LNCAP (cell line): ENCODE results near the gene HOXB3.

Experiments
- TF ChIP-seq, protein P1 (sequence below): fragments of 450-650 bp; IDR thresholded peaks from 2 replicates; pipeline ENCODE4 v1.5.1; 2017; ENCODE audit warnings: mild to moderate bottlenecking

HOXB3 gene

DNA sequence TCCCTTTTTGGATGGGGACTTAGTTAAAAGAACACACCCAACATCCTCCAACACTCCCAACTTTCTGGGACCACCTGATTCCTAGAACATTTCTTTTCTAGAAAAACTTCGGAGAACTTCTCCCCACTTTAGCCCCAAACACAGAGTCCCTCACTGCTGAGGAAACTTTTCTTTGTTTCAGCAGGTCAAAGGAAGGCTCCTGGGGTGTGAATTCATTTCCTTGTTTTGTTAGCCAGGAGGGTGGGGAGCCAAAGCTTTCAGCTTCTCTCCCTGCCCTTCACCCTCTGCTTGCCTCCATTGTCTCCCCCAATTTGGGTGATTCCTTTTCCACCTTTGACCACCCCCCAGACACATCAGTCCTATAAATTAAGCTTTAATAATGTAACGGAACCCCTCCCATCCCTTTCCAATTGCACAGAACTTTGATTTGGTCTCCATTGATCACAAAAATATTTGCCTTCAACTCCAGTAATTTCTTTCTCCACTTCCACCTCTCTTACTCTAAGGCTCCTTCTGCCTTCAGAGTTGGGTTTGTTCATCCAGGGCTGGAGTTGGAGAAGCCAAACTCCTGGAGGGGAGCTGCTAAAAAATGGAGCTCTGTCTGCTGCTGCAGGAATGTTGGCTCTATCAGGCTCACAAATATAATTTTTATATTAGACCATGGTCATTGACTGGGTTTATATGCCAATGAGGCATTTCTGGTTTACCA is 22.2 kb downstream of the HOXB3 start:
- TF ChIP-seq, protein P1, sequence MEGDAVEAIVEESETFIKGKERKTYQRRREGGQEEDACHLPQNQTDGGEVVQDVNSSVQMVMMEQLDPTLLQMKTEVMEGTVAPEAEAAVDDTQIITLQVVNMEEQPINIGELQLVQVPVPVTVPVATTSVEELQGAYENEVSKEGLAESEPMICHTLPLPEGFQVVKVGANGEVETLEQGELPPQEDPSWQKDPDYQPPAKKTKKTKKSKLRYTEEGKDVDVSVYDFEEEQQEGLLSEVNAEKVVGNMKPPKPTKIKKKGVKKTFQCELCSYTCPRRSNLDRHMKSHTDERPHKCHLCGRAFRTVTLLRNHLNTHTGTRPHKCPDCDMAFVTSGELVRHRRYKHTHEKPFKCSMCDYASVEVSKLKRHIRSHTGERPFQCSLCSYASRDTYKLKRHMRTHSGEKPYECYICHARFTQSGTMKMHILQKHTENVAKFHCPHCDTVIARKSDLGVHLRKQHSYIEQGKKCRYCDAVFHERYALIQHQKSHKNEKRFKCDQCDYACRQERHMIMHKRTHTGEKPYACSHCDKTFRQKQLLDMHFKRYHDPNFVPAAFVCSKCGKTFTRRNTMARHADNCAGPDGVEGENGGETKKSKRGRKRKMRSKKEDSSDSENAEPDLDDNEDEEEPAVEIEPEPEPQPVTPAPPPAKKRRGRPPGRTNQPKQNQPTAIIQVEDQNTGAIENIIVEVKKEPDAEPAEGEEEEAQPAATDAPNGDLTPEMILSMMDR = no peak

DNA sequence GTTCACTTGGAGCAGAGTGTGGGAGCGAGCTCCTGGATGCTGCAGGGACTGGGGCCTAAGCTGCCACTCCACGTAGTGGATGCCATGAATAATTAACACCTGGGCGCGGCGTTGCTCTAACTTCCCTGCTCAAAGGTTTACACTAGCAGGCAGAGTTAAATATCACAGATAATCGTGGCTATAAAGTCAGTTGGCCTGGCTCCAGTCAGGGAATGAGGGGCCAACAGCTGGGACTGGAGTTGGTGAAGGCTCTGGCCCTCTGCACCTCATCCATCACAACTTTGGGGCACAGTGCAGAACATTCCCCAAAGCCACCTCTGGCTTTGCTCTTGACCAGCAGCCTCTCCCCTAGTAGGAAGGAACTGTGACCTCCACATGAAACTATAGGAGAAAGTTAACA is 22.8 kb downstream of the HOXB3 start:
- TF ChIP-seq, protein P1 = no peak

DNA sequence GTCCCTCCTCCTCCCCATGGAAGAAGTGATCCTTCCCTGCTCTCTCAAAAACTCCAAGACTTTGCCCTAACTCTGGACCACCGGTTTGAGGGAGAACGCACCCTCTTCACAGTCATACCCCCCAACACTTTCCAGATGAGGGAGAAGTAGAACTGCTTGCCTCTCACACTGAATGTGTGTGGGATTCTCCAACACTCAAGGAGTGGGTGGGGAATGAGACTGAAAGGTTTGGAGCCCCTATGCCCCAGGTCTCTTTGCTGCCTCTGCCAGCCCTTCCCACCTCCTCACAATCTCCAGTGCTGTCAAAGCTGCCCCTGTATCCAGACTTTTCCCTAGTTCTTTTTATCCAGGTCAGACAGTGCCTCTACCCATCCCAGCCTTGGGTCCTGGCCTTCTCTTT is 23.3 kb downstream of the HOXB3 start:
- TF ChIP-seq, protein P1 = no peak

DNA sequence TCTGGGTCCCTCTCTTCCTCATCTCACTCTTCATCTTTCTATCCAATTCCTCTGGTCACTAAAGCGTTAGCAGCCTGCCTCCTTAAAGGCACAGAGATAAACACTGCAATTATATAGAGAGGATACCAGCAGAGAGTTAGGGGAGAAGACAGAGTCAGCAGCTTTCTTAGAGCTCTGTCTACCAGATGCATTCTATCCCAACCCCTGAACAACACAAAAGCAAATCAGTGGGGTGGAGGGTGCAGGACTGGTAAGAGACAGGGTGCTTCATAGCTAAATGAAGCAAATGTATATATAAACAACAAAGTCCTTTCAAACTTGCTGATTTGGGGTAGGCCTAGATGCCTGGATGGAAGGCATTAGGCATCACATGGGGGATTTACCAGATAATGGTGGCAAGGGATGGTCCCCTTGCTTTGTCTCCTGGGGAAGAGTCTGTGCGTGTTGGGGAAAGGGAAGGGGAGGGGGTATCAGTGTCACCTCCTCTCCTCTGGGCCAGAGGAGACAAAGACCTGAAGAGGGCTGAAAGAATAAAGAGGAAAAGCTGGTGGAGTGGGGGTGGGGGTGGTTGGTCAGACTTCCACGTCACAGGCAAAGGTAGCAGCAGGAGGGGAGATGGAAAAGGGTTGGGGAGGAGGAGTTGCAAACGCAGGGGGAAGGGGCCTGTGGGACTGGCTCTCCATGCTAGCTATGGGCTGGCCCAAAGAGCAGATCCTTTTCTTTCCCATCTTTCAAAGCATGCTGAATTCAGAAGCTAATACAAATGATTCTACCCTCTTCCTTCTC is 23.9 kb downstream of the HOXB3 start:
- TF ChIP-seq, protein P1 = no peak

DNA sequence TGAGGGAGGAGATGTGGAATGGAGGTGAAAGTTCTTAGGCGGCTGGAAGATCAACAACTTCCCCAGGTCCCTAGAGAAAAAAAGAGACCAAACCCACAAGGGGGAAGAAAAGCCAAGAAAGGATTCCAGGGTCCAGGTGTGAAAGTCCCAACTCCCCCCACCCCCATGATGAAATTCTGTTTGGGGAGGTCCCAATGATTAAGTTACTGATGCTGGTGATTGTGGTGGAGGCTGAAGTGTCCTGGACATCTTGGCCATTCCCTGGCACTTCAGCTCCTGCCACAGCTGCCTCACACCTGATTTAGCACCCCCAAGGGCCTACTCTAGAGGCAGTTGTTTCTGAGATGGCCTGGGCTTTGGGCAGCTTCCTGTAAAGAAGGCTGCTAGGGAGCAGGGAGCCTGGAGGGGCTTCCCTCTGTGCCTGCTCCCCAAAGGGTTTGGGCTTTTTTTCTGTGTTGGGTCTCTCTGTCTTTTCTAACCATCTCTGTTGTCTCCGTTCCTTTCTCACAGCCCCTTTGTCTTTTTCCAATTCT is 25.0 kb downstream of the HOXB3 start:
- TF ChIP-seq, protein P1 = no peak

DNA sequence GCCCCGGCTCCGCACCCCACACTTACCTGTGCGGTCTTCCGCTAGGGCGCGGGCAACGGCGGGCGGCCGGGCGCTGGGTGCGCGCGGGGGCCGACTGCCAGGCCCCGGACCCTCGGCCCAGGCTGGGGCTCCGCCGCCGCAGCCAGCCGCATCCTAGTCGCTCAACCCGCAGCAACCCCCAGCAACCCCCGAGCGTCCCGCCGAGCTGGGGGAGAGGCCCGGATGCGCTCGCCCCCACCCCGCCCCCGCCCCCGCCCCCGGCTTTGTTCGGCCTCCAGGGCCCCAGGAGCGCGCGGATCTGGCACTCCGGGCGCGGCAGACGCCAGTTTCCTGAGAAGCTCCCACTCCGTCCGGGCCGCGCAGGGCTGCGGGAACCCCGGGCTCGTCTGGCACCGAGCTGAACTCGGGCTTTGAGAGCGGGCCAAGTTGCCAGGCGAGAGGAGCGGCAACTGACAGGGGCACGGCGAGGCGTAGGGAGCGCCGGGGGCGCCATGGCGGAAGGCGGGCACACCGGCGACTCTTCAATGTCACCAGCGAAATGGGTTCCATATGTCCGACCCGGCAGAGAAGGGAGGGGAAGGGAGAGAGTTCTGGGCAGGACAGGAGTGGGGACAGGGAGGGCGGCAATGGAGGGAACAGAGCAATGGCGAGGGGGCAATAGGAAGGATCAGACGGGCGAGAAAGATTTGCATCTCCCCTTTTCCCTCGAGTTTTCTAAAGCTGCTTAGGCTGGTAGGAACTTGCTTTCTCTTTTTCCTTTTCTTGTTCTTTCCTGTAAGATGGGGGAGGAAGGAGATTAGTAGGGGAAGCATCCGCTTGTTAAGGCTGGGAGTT is 25.6 kb downstream of the HOXB3 start:
- TF ChIP-seq, protein P1 = no peak

DNA sequence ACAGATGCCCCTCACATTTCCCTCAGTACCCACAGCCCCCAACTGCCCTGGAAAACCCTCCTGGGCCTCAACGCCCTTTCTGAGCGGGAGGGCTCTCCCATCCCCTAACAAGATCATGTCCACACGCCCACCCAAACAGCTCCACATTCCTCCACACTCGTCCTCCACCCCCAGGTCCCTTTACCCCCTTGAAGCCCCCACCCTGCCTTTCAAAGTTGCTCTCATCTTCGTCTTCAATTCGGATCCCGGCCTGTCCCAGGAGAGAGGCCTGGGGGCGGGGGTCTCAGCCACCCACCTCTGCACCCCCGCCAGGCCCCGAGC is 26.2 kb downstream of the HOXB3 start:
- TF ChIP-seq, protein P1 = no peak
